HG03135 (cell line): ENCODE measurements around the gene UBR4.
"Not testable (repeated sequence)": the region's sequence is repeated elsewhere in the genome, so short reads cannot be mapped to it uniquely, and the experiment has no call there.

Experiments
- ATAC-seq: cut with Tn5 transposase; IDR thresholded peaks from one replicate; pipeline ENCODE4 v1.9.1; 2021; ENCODE audit warnings: mild to moderate bottlenecking, moderate library complexity; ENCODE audit not compliant: unreplicated experiment

Gene UBR4

GRCh38 chr1:19209990-19210771 is at the start of gene UBR4:
Gene UBR4 (minus strand): TSS chr1:19210266. CDS start chr1:19210248, 18 bp downstream.
- ATAC-seq = peak; percentile 76

- ATAC-seq = no peak
These were observed 48.3 kb upstream of the UBR4 start for GRCh38 chr1:19258353-19258752.

DNA sequence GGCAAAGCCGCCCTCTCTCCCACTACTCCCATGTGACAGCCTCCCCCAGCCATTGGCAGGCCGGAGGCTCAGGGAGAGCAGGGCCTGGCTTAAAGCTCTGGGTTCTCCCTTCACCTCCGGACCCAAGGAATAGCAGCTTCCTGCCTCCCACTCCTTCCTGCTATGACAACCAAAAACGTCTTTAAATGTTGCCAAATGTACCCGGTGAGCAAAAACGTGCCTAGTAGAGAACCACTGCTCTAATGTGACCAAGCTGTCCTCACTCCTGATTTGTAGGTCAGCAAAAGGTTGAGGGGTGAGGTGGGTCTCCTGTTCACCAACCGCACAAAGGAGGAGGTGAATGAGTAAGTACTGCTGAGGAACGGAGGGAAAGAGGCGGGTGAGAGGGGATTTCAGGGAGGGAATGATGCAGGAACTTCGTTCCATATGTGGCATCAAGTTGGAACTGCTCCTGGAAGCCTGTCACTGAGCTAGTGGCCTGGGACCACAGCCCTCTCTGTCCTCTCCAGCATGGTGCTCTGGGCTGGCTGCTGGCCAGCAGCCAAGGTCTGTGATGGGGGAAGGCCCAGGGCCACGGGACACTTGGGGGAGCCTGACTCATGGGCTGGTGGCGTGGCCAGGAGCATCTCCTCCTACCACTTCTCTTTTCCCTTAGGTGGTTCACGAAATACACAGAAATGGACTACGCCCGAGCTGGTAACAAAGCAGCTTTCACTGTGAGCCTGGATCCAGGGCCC is 47.3 kb upstream of the UBR4 start:
- no peak for ATAC-seq

- ATAC-seq = not testable (repeated sequence)
These were observed 46.2 kb upstream of the UBR4 start for GRCh38 chr1:19256301-19256700.

DNA sequence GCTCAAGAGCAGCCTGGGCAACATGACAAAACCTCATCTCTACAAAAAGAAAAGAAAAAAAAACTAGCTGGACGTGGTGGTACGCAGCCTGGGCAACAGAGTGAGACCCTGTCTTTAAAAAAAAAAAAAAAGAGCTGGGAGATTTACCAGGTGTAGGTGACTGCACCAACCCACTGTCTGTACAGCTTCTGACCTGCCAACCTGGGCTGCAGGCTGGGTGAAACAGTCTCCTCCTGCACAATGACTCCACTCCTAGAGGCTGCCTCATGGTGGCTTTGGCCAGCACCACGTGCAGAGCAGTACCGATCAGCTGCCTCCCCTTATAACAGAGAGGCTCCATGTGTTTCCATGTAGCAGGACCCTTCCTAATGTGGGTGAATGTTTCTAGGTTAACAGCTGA is 45.2 kb upstream of the UBR4 start:
- ATAC-seq = no peak

DNA sequence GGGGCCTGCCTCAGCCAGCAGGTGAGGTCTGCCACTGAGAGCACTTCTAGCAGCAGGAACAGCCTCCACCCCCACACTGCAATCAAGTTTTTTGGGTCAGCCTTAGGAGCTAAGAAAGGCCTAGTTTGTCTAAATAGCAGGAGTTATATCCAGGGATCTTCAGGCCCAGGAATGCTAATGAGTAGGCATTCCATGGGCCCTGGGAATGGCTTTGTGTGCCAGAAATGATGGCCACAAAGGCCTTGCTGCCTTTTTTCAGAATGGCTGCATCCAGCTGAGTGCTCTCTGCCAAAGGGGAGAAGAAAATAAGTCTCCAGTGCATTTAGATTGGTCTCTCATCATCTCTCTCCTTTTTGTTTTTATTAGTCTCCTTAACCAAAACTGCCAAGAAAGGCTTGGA is 44.4 kb upstream of the UBR4 start:
- ATAC-seq = no peak

DNA sequence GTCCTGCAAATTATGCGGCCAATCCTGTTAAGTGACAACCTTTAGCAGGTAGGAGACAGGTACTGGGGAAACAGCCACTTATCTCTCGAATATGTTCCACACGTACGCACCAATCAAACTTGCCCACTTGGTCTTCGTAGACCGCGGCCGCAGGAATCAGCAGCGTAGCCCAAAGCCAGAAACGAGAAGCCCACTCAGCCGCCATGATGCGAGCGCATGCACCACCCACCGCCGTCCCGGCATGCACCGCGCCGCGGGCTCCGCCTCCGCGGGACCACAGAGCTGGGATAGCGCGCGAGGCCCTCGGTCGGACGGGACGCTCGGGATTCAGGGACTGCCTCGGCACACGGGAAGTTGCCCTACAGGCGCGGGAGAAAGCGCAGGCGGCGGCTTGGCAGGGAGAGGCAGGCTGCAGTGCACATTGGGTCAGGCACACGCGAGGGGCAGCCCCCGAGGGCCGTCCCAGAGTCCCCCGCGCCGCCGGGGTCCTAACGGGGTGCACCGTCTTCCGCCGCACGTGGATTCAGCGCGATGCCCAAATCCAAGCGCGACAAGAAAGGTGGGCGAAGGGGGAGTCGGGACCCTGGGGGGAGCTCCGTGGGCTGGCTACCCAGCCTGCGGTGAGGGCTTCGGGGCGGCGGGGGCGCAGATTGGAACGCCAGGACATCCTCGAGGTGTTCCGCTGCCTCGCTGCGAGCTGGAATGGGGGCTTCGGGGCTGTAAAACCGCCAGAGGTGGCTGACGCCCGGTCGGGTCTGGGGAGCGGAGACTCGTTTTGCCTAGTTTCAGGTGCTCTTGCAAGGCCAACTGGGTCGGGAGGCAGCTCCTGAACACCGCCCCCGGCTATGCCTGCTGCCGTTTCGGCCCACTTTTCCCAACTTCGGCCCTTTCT is 41.5 kb upstream of the UBR4 start, which contains the start of the genes EMC1 and MRTO4:
TSS of gene EMC1 (minus strand) at position 220 of the 892 bp plus-strand sequence. CDS start at position 205, 15 bp downstream.
TSS of gene MRTO4 (plus strand) at position 501 of the 892 bp plus-strand sequence. CDS start at position 532, 31 bp downstream.
- peak; percentile 81 for ATAC-seq

- no peak for ATAC-seq
These were observed 40.7 kb upstream of the UBR4 start for GRCh38 chr1:19250629-19251304.

GRCh38 chr1:19240673-19241538 is 30.8 kb upstream of the UBR4 start:
- no peak for ATAC-seq

DNA sequence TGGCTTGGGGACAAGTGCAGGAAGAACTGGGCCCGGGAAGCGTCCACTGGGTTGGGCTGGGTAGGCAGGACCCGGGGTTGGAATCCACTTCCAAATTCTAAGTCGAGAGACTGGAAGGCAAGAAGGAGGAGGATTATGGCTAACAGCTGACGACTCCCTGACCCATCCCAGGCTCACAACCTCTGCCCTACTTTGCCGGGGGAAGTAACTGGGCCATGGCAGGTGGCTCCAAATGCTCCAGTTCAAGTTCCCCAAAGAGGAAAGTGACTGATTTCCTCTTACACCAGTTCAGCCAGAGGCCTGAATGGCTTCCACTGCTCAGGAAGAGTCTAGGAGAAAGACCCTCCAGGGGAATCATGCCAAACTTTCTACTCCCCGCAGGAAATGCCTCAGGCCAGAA is 29.8 kb upstream of the UBR4 start:
- ATAC-seq = no peak

DNA sequence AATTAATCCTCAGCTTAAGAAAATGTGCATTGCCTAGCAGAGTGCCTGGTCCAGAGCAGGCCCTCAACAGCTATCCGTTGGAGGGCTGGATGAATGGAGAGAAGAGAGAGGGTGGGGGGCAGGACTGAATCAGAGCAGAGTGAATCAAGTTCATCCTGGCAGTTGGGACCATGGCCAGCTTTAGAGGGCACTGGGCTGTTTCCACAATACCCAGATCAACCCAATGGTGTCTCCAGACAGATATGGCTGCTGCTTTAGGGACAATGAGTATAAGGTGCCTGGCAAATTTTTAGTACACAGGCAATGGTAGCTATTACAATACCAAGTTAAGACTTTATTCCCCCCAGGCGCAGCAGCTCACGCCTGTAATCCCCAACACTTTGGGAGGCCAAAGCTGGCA is 24.2 kb upstream of the UBR4 start:
- ATAC-seq = no peak

DNA sequence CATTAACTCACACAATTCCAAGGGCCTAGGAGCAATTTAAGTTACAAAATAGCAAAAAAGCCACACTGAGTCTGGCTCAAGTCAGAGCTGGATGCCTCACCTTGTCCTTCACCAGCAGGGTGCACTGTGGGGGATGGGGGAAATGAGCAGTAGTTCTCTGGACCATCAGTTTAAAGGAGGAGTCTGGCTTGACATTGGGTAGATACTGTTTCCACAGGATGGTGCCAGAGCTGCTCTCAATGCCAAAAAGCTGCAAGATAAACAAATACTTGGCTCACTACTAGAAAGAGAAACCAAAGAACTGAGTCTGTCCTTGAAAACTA is 22.4 kb upstream of the UBR4 start:
- ATAC-seq = no peak

DNA sequence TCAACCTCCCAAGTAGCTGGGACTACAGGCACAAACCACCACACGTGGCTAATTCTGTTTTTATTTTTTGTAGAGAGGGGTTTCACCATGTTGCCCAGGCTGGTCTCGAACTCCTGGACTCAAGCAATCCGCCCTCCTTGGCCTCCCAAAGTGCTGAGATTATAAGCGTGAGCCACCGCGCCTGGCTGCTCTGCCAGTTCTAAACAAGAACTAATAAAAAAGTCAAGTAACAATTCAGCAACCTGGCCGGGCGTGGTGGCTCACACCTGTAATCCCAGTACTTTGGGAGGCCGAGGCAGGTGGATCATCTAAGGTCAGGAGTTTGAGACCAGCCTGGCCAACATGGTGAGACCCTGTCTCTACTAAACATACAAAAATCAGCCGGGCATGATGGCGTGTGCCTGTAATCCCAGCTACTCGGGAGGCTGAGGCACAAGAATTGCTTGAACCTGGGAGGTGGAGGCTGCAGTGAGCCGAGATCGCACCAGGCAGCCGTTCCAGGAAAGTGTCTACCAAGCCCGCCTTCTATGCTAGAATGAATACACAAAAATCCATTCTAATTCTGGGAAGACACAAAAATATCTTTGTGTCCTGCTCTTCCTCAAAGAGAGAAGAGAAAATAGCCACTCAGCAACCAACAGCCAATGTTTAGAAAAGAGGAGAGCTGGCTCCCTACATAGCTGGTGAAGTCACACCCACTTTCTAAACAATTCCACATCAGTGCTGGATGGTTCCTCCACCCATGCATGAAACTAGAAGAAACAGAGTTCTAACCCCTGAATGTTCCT is 21.9 kb upstream of the UBR4 start:
- not testable (repeated sequence) for ATAC-seq

DNA sequence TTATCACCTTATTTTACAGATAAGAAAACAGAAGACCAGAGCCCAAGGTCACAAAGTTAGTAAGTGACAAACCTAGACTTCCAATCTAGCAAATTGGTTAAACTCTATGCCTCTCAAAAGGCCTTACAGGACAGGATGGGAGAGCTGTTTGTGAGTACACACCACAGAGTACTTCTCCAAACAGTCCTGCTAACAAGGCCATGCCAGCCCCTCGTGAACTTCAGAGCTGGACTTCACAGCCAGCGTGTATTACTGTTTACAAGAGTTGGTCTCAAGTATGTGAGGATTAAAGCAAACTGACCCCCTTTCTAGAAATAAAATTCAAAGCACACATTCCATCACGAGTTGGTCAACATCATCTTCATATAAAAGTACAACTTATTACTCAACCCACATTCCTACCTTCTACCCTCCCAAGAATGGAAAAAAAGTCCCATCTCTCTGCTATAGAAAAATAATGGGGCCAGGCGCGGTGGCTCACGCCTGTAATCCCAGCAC is 19.8 kb upstream of the UBR4 start:
- ATAC-seq = no peak

- no peak for ATAC-seq
These were observed 19.2 kb upstream of the UBR4 start for GRCh38 chr1:19229229-19229628.

DNA sequence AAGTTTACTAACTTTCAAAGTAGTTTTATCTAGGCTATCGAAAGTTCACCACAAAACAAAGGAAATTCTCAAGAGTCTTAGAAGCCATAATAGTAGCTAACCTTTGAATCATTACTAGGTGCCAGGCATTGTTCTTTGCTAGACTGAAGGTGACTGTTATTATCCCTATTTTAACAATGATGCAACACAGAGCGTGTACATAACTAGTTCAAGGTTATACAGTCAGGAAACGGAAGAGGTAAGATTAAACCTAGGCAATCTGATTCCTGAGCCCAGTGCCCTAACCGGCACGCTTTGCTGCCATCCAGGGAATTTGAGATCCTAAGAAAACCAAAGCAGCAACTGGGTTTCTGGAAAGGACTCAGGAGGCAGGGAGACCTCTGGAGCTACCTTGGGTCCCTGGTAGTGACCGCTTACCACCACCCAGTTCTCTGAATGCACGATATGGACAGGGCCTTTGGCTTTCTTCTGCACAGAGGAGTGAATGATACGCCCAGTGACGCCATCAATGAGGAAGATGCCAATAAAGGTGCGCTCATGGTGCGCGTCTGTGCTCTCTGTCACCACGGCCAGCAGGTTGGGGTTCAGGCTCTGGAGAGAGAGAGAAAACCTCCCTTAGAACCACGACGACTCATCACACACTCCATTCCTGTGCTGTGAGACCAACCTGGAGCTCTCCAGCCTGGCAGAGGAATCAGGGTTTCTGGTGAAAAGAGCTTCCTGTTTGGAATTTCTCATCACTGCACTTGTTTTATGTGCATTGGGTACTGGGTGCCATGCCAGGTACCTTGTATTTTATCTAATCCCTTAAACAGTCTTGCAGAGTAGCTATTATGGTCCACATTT is 13.1 kb upstream of the UBR4 start:
- ATAC-seq = no peak

GRCh38 chr1:19222573-19222972 is 12.5 kb upstream of the UBR4 start:
- no peak for ATAC-seq

DNA sequence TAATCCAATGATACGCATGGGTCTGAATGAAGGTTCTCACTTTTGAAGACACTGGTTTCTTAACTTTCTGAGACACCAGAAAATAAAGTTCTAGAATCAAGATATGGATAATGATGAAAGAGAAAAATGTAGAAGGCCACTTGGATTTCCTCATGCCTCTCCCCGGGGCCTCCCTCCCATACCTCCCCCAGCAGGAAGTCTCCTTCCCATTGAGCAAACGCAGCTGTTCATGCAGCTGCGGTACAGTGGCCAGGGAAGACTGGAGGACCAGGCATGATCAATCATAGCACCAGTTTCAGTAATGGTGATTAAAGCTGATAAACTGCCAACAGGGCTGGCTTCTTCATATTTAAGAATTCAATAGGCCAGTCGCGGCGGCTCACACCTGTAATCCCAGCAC is 10.9 kb upstream of the UBR4 start:
- ATAC-seq = no peak
